Measurements from ENCODE around the gene CSNK2A1. TPM values are rescaled to one million over a fixed set of nuclear protein-coding genes. Genes with fewer than 3 reads are reported as not detected.

CSNK2A1 gene
- polyA plus RNA-seq, 1 experiment: 71.5 TPM

GRCh38 chr20:555976-556385, 12.4 kb upstream of the CSNK2A1 start:
- TF ChIP-seq CTCF (IDR thresholded peaks at IDR 0.05; ENCODE audit: insufficient read depth, low read depth, low read length): no peak
- no peak for DNase-seq (ENCODE audit: low read depth)

GRCh38 chr20:550611-551010, 7.0 kb upstream of the CSNK2A1 start:
- Histone ChIP-seq H3K27me3 (ENCODE audit: control insufficient read depth, insufficient read depth, low read length) (peaks cover 10% of the 10 kb centered on the region), H3K36me3 (ENCODE audit: control insufficient read depth, insufficient read depth, low read length) (no peaks in the 10 kb centered on the region), H3K4me3 (ENCODE audit: low read depth, low read length) (no peak overlapping the region)
- no peak for TF ChIP-seq CTCF (IDR thresholded peaks at IDR 0.05; ENCODE audit: insufficient read depth, low read depth, low read length)
- CTCF ChIA-PET: interaction anchor here (1.0 to 3.2 kb wide), 4 partner anchors 10 to 189 kb away, joined by 3 to 9 read pairs (median 6); no protein-coding TSS in a partner anchor
- no peak for DNase-seq (ENCODE audit: low read depth)
- POLR2A ChIA-PET: no interaction called here

More at GRCh38 chr20:555976-556385, 12.4 kb upstream of the CSNK2A1 start:
- POLR2A ChIA-PET: no interaction called here
- CTCF ChIA-PET: interaction anchor here (0.8 to 2.4 kb wide), 3 partner anchors 90 to 183 kb away, joined by 4 to 11 read pairs (median 4); no protein-coding TSS in a partner anchor
- Histone ChIP-seq H3K36me3 (ENCODE audit: control insufficient read depth, insufficient read depth, low read length) (no peaks in the 10 kb centered on the region), H3K4me3 (ENCODE audit: low read depth, low read length) (no peak overlapping the region), H3K27me3 (ENCODE audit: control insufficient read depth, insufficient read depth, low read length) (peaks cover 10% of the 10 kb centered on the region; the same call in 1 of the 2 replicates)

- no peak for TF ChIP-seq CTCF (IDR thresholded peaks at IDR 0.05; ENCODE audit: insufficient read depth, low read depth, low read length)
- ChIA-PET CTCF (interaction anchor here (1.0 to 3.2 kb wide), 4 partner anchors 11 to 22 kb away, joined by 3 to 9 read pairs (median 4); no protein-coding TSS in a partner anchor), POLR2A (no interaction called here)
- Histone ChIP-seq H3K36me3 (ENCODE audit: control insufficient read depth, insufficient read depth, low read length) (no peaks in the 10 kb centered on the region), H3K27me3 (ENCODE audit: control insufficient read depth, insufficient read depth, low read length) (peaks cover 7% of the 10 kb centered on the region), H3K4me3 (ENCODE audit: low read depth, low read length) (no peak overlapping the region)
- no peak for DNase-seq (ENCODE audit: low read depth)
Measured at GRCh38 chr20:549722-550496, 6.3 kb upstream of the CSNK2A1 start.

- DNase-seq (ENCODE audit: low read depth): no peak
- Histone ChIP-seq H3K27me3 (ENCODE audit: control insufficient read depth, insufficient read depth, low read length) (peaks cover 7% of the 10 kb centered on the region), H3K4me3 (ENCODE audit: low read depth, low read length) (no peak overlapping the region), H3K36me3 (ENCODE audit: control insufficient read depth, insufficient read depth, low read length) (no peaks in the 10 kb centered on the region)
- TF ChIP-seq CTCF (IDR thresholded peaks at IDR 0.05; ENCODE audit: insufficient read depth, low read depth, low read length): no peak
- ChIA-PET CTCF (interaction anchor here (1.6 kb wide), 1 partner anchor 12 kb away, joined by 4 read pairs; no protein-coding TSS in a partner anchor), POLR2A (no interaction called here)
Measured at GRCh38 chr20:548906-549305, 5.3 kb upstream of the CSNK2A1 start.

DNA sequence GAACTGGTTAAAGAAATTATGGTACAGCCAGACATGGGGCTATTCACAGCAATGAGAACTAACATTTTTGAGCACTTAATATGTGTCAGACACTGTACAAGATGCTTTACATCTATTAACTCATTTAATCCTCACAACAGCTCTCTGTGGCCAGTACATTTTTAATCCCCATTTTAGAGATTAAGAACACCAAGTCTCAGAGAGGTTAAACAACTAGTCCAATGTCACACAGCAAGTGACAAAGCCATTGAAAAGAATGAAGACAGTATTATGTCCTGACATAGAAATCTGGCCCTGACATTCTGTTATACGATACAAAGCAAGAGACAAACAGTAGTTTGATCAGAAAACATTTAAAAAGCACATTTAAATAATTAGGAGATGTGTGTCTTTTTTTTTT, 3.8 kb upstream of the CSNK2A1 start:
- no peak for TF ChIP-seq CTCF (IDR thresholded peaks at IDR 0.05; ENCODE audit: insufficient read depth, low read depth, low read length)
- CTCF ChIA-PET: interaction anchor here (0.9 to 1.2 kb wide), 2 partner anchors 192 to 193 kb away, joined by 3 to 4 read pairs; no protein-coding TSS in a partner anchor
- H3K27me3 ChIP-seq (ENCODE audit: control insufficient read depth, insufficient read depth, low read length): peaks cover 6% of the 10 kb centered on the region
- DNase-seq (ENCODE audit: low read depth): no peak
- POLR2A ChIA-PET: no interaction called here
- H3K36me3 ChIP-seq (ENCODE audit: control insufficient read depth, insufficient read depth, low read length): no peaks in the 10 kb centered on the region
- no peak overlapping the region for H3K4me3 ChIP-seq (ENCODE audit: low read depth, low read length)
